NCI-H82 (cell line): ENCODE data around the gene ANKRD9.

Experiments
- DNase-seq: peaks from one replicate; lab custom pipeline; 2025; lab: John Stamatoyannopoulos, UW

ANKRD9 gene

GRCh38 chr14:102512793-102513300 is 3.3 kb upstream of the ANKRD9 start:
- DNase-seq, result no peak

GRCh38 chr14:102511538-102511937 is 2.0 kb upstream of the ANKRD9 start:
- no peak for DNase-seq

GRCh38 chr14:102510616-102511520 is 1.3 kb upstream of the ANKRD9 start:
- DNase-seq, result peak; percentile 61

- no peak for DNase-seq
These were observed 516 bp downstream of the ANKRD9 start for GRCh38 chr14:102508774-102509745.

- no peak for DNase-seq
These were observed 1.2 kb downstream of the ANKRD9 start for GRCh38 chr14:102508410-102508773.

DNA sequence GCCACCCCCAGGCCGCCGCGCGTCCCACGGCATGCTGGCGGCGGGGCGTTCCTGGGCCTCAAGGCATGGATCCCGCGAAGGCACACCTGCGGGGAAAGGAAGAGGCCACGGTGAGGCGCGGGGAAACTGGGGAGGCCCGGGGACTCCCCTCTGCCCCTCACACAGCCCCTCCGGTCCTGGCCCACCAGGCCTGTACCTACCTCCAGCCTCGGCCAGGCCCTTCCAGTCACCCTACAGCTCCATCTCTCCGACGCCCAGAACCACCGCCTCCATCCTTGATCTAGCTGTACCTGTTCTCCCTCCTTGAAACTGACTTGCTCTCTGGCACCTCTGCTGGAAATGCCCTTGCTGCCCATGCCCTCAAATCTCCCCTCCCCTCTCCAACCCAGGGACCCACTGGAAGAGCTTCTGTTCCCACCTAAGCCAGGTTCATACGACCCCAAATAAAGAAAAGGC is 1.7 kb downstream of the ANKRD9 start:
- no peak for DNase-seq

DNA sequence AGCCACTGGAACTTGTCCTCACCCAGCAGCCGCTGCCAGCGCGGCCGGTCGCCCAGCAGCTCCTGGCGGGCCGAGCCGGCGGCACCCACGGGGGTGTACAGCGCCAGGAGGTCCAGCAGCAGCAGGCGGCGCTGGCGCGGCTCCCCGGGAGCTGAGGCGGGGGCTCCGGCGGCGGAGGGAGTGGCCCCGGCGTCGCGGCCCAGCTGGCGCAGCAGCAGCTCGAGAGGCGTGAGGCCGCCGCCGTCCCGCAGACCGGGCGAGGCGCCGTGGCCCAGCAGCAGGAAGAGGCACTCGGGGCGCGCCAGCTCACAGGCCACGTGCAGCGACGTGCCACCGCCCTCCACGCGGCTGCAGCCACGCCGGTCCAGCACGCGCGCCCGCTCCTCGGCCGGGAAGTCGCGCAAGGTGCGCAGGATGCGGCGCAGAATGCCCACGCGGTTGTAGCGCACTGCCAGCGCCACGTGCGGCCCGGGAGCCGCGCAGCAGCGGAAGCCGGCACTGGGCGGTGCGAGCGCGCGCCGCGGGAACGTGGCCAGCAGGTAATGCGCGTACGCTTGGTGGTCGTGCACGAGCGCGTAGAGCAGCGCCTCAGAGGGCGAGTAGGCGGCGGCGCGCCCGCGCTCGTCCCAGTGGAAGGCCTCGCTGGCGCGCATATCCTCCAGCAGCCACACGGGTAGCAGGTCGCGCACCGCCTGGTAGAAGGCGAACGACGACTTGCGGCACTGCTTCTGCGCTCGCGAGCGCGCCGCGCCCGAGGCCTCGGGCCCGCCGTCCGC is 2.3 kb downstream of the ANKRD9 start:
- DNase-seq, result no peak

DNA sequence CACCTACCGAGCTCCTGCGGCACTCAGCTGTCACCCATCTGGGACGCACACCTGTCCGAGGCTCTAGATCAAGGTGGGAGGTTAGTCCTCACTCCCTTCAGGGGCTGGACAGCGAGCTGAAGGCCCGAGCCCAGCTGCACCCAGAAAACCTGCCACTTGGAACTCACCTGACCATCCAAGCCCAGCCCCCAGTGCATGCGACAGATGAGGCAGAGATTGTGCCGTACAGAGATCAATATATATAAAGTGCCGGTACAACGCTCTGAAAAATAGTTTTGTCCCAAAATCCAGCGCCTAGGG is 3.0 kb downstream of the ANKRD9 start:
- no peak for DNase-seq

GRCh38 chr14:102505775-102506625 is 3.6 kb downstream of the ANKRD9 start:
- DNase-seq, result no peak

DNA sequence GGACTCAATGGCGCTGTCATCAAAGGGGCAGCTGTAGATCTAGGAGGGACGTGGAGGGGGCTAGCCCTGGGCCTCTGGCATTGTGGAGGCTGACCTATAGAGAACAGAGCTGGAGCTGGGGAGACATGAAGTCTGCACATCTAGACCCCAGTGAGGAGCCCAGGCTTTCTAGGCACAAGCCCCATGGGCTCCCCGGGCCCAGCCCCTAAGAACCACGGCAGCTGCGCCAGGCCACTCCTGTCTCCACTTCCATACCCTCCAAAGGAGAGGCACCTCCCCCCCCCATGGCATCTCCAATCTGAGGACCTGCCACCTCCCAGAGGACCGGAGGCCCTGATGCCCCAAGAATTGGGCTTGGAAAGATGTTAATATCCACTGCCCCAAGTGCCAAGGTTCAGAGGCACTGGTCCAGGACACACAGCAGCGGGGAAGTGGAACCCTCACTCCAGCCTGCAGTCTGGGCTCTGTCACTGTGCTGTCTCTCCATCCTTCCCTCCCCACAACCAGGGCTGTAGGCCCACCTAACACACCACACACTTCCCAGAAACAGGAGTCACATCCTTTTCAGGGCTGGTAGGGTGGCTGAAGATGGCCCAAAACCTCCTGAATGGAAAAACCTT is 4.5 kb downstream of the ANKRD9 start:
- DNase-seq, result no peak

GRCh38 chr14:102504328-102504999 is 5.1 kb downstream of the ANKRD9 start:
- no peak for DNase-seq

DNA sequence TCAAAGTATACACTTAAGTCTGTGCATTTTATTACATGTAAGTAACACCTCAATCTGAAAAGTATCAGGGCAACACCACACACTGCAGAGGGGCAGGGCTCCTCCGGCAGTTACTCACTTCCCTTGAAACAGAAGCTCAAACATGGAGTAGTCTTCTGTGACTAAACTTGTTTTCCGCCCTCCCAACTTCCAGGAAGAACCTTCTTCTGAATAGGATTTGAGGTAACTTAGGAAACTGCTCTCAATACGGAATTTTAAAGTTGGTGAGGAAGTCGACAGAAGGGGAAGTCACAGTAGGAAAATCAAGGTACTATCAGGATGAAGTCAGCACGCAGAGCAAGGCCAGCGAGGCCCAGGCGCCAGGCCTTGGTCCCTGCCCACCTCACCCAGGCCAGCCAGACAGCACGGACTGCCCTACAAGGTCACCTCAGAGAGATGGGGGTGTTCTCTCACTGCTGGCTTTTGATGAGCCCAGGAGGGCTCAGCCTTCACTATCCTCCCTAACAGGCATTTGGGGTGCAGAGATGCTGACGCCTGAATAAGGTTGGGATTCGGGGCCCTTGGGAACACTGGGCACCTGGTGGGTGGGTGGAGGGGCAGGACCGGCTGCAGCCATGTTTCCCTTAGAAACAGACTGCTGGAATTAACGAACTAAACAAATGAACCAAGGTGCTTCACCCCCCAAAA is 5.8 kb downstream of the ANKRD9 start:
- no peak for DNase-seq

DNA sequence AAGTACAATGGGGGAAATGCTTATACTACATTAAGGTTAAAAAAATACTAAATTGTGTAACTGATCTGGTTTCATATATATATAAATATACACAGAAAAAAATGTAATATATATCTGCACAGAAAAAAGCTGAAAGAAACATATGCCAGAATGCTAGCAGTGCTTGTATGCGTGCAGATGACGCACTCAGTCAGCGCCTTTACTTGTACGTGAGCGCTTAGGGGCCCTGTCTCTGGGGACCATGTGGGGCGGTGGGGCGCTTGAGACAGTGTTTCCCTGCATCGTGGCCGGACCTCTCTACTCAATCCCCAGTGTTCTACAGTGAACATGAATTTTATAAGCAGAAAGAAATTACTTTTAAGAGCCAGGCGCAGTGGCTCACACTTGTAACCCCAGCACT is 7.0 kb downstream of the ANKRD9 start:
- no peak for DNase-seq

- no peak for DNase-seq
These were observed 7.7 kb downstream of the ANKRD9 start for GRCh38 chr14:102501751-102502315.

- no peak for DNase-seq
These were observed 8.9 kb downstream of the ANKRD9 start for GRCh38 chr14:102500713-102501112.

- DNase-seq, result no peak
These were observed 9.4 kb downstream of the ANKRD9 start for GRCh38 chr14:102500158-102500662.

GRCh38 chr14:102499401-102500157 is 10.0 kb downstream of the ANKRD9 start:
- DNase-seq, result no peak

DNA sequence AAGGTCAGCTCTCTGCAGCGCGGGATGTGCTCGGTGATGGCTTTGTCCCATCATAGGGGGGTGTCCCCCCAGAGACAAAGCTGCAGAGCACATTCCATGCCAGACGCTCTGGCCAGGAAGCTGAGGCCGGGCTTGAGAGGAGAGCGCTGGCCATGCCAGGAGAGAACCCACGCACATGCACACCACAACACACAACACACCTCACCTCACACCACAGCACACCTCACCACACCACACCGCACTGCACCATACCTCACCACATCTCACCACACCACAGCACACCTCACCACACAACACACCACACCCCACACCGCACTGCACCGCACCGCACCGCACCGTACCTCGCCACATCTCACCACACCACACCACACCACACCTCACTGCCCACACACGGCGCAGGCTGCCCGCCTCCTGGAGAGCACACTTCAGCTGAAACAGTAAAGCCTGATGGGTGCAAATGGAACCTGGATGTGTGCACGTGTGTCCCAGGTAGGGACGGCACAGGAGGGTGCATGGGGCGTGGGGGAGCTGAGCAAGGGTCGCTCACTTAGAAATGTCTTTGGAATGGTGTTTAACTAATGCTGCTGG is 10.8 kb downstream of the ANKRD9 start:
- DNase-seq, result no peak
